GM21786 (cell line): ENCODE data around the gene ZC3H13.

Source experiments
- ATAC-seq: cut with Tn5 transposase; IDR thresholded peaks from one replicate; pipeline ENCODE4 v1.9.1; 2021; ENCODE audit not compliant: unreplicated experiment

ZC3H13 gene

GRCh38 chr13:45941261-45941660 is 111.3 kb downstream of the ZC3H13 start:
- ATAC-seq: no peak

- no peak for ATAC-seq
Observed at GRCh38 chr13:45940061-45940460, 112.5 kb downstream of the ZC3H13 start.

- no peak for ATAC-seq
Observed at GRCh38 chr13:45936621-45937020, 115.9 kb downstream of the ZC3H13 start.

- no peak for ATAC-seq
Observed at GRCh38 chr13:45934283-45934682, 118.3 kb downstream of the ZC3H13 start.

GRCh38 chr13:45933203-45933908 is 119.2 kb downstream of the ZC3H13 start:
- ATAC-seq: no peak

GRCh38 chr13:45932676-45933075 is 119.9 kb downstream of the ZC3H13 start:
- ATAC-seq: no peak

- no peak for ATAC-seq
Observed at GRCh38 chr13:45932172-45932571, 120.4 kb downstream of the ZC3H13 start.

- no peak for ATAC-seq
Observed at GRCh38 chr13:45931211-45931610, 121.3 kb downstream of the ZC3H13 start.

- no peak for ATAC-seq
Observed at GRCh38 chr13:45930177-45930576, 122.4 kb downstream of the ZC3H13 start.

GRCh38 chr13:45928843-45929242 is 123.7 kb downstream of the ZC3H13 start:
- no peak for ATAC-seq

- no peak for ATAC-seq
Observed at GRCh38 chr13:45928176-45928575, 124.4 kb downstream of the ZC3H13 start.

- no peak for ATAC-seq
Observed at GRCh38 chr13:45926741-45927140, 125.8 kb downstream of the ZC3H13 start.

- ATAC-seq: no peak
Observed at GRCh38 chr13:45925151-45925550, 127.4 kb downstream of the ZC3H13 start.

GRCh38 chr13:45921162-45921736 is 131.3 kb downstream of the ZC3H13 start:
- no peak for ATAC-seq

- ATAC-seq: no peak
Observed at GRCh38 chr13:45918597-45918996, 133.9 kb downstream of the ZC3H13 start.

GRCh38 chr13:45917019-45917418 is 135.5 kb downstream of the ZC3H13 start:
- no peak for ATAC-seq

GRCh38 chr13:45915686-45916439 is 136.7 kb downstream of the ZC3H13 start:
- ATAC-seq: no peak

- ATAC-seq: no peak
Observed at GRCh38 chr13:45909673-45910072, 142.9 kb downstream of the ZC3H13 start.

- ATAC-seq: no peak
Observed at GRCh38 chr13:45909089-45909488, 143.5 kb downstream of the ZC3H13 start.

- no peak for ATAC-seq
Observed at GRCh38 chr13:45907503-45907902, 145.0 kb downstream of the ZC3H13 start.
